ENCODE measurements around the gene EIF5. TPM values are rescaled to one million over a fixed set of nuclear protein-coding genes. Genes with fewer than 3 reads are reported as not detected.

Gene EIF5
- total and polyA plus RNA-seq, 2 of the 4 experiments (the other 2 are of a cell fraction), result 181 to 241 TPM

DNA sequence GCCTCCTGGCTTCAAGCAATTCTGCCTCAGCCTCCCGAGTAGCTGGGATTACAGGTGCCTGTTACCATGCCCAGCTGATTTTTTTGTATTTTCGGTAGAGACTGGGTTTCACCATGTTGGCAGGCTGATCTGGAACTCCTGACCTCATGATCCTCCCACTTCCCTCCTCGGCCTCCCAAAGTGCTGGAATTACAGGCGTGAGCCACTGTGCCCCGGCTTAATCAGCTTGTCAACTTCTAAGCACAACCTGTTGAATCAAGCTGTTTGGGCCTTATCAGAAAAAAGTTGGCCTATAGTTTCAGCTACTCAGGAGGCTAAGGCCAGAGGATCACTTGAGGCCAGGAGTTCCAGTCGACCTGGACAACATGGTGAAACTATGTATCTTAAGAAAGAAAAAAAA, 59.0 kb downstream of the EIF5 start:
- Histone ChIP-seq H2BK120ac (ENCODE audit: low read depth, low read length) (no peak overlapping the region), H3K4me1 (ENCODE audit: control insufficient read depth, insufficient read depth, low read length) (peaks cover 17% of the 10 kb centered on the region), H3K36me3 (ENCODE audit: control insufficient read depth, insufficient read depth, low read length) (no peaks in the 10 kb centered on the region), H2BK5ac (ENCODE audit: low read depth, low read length, poor library complexity, severe bottlenecking) (no peak overlapping the region), H3K4me2 (ENCODE audit: low read depth, low read length) (no peak overlapping the region), H2BK20ac (ENCODE audit: low read depth, low read length) (no peak overlapping the region), H2BK15ac (ENCODE audit: low read depth, low read length) (no peak overlapping the region), H3K9me3 (ENCODE audit: control insufficient read depth, insufficient read depth, low read length) (no peaks in the 10 kb centered on the region), H3K9ac (ENCODE audit: low read depth, low read length) (no peak overlapping the region), H3K18ac (ENCODE audit: low read depth, low read length) (no peak overlapping the region), H2AFZ (replicated peaks; ENCODE audit: low read length, poor library complexity) (no peak overlapping the region), H2AK5ac (ENCODE audit: low read depth, low read length) (no peak overlapping the region), H4K8ac (ENCODE audit: low read depth in 2 of 2, low read length in 2 of 2) (no peak overlapping the region), H2AK9ac (replicated peaks; ENCODE audit: low read depth, low read length, poor library complexity) (no peak overlapping the region), H3K14ac (replicated peaks; ENCODE audit: low read depth, low read length) (no peak overlapping the region), H4K5ac (ENCODE audit: low read depth, low read length) (no peak overlapping the region), H3K56ac (ENCODE audit: extremely low read depth, insufficient read depth, low read length) (no peak overlapping the region), H3K79me1 (ENCODE audit: low read depth in 1 of 2, low read length in 2 of 2) (peaks cover 0 to 36% of the 10 kb centered on the region in 2 experiments; a peak in 2 of 4 replicates), H4K91ac (ENCODE audit: insufficient read depth, low read depth, low read length) (no peak overlapping the region), H4K20me1 (ENCODE audit: insufficient read depth, low read length) (peaks cover 93% of the 10 kb centered on the region), H3K4me3 (ENCODE audit: insufficient read depth, low read depth, low read length) (no peak overlapping the region), H3K23ac (ENCODE audit: low read depth, low read length) (no peak overlapping the region), H3K4ac (ENCODE audit: low read depth, low read length) (no peak overlapping the region), H3K27me3 (ENCODE audit: control insufficient read depth, insufficient read depth, low read length) (no peaks in the 10 kb centered on the region), H3K27ac (ENCODE audit: insufficient read depth, low read length) (no peak overlapping the region), H3K9me1 (ENCODE audit: insufficient read depth, low read length) (peaks cover 15% of the 10 kb centered on the region)
- ATAC-seq (ENCODE audit: low read depth) (no peak), DNase-seq (no peak)
- no TSS peak for BruUV-seq (replicated peaks)
- dilution Hi-C loops (cut with HindIII; ENCODE audit: low sequenced_read_pairs, unreplicated experiment), result no loop called here
- in situ Hi-C loops (cut with MboI; ENCODE audit: low sequenced_read_pairs), result no loop called here
- TF ChIP-seq CEBPB (IDR thresholded peaks at IDR 0.05; ENCODE audit: low read depth, low read length), result no peak
- WGBS, 2 experiments (ENCODE audit: extremely low coverage in 2 of 2, insufficient read length in 1 of 2), result 86% methylated on average over 4 of the region's 6 CpGs; no CpG with 5 or more reads in 1 of the 2 experiments
- ChIA-PET CTCF (interaction anchor here (1.2 kb wide), 2 partner anchors 23 to 52 kb away, joined by 3 to 5 read pairs; no protein-coding TSS in a partner anchor), POLR2A (ENCODE audit: unreplicated experiment) (no interaction called here)
- intact Hi-C loops (cut with micrococcal nuclease), result no loop called here
